K562 (cell line): ENCODE results near the gene CYP17A1. TPM values are rescaled to one million over a fixed set of nuclear protein-coding genes. Genes with fewer than 3 reads are reported as not detected.

Experiments used
- ATAC-seq: fragments of 200-7000 bp; cut with Tn5 transposase; 3 replicates; pipeline ENCODE4 v1.9.1; 2020; ENCODE audit warnings: moderate library complexity
- BruUV-seq: library from RNA; stranded (reverse); fragments of 400-500 nt; replicated peaks from 2 replicates; lab custom pipeline; 2021; lab: Mats Ljungman, UMichigan
- CTCF ChIA-PET: fragments of 300-600 bp; formaldehyde crosslinking; extraction: SDS; loops from one replicate; lab custom pipeline; 2021; ENCODE audit warnings: low intra/inter-chr PET ratio; lab: Yijun Ruan, JAX
- POLR2A ChIA-PET: fragments of 300-600, 350-650 bp; sonication (Branson Sonifier 250); formaldehyde crosslinking; extraction: SDS; loops from one replicate; lab custom pipeline; 2021; ENCODE audit warnings: antibody characterized with exemption, inconsistent platforms; lab: Yijun Ruan, JAX
- DNase-seq, 4 experiments: peaks; one replicate each; pipeline versions ENCODE4 v3.0.0 to v3.0.0-alpha.2; 2011 to 2018; ENCODE audit warnings: low spot score in 3 of 4, mixed read lengths in 3 of 4; ENCODE audit errors: extremely low read depth in 1 of 4
- FAIRE-seq: peaks from 2 replicates; lab custom pipeline; 2011; peaks lifted over from hg19 to GRCh38; lab: Jason Lieb, UNC
- H2AFZ ChIP-seq: 2 replicates; pipeline ENCODE4 v1.6.0; 2011; ENCODE audit warnings: low read depth, low read length, control low read depth, inconsistent platforms
- H3K27ac ChIP-seq: fragments of 200-600 bp; 3 replicates; pipeline ENCODE4 v1.8.0; 2011; ENCODE audit warnings: low read depth, mild to moderate bottlenecking, control low read depth, inconsistent platforms, low read length, moderate library complexity, mixed read lengths; ENCODE audit errors: extremely low read depth
- H3K27me3 ChIP-seq, 2 experiments: fragments of 300-600 bp in 1 of 2; 2 replicates in 1 of 2; 3 replicates in 1 of 2; pipeline versions ENCODE4 v1.6.0 to v1.8.0; 2011; ENCODE audit warnings: inconsistent platforms in 2 of 2, low read length in 2 of 2, mild to moderate bottlenecking in 1 of 2, mixed read lengths in 1 of 2, moderate library complexity in 1 of 2; ENCODE audit not compliant: control insufficient read depth in 2 of 2, insufficient read depth in 2 of 2
- H3K36me3 ChIP-seq: fragments of 300-600 bp; 3 replicates; pipeline ENCODE4 v1.8.0; 2011; ENCODE audit warnings: mild to moderate bottlenecking, low read length, inconsistent platforms; ENCODE audit not compliant: control insufficient read depth, insufficient read depth
- H3K4me1 ChIP-seq, 2 experiments: fragments of 200-600 bp in 1 of 2; replicated peaks in 1 of 2; 2 replicates in 1 of 2; 3 replicates in 1 of 2; pipeline versions ENCODE4 v1.5.1 to v1.8.0; 2011; ENCODE audit warnings: inconsistent platforms in 2 of 2, low read length in 2 of 2, mild to moderate bottlenecking in 1 of 2, mixed read lengths in 1 of 2, moderate library complexity in 1 of 2; ENCODE audit not compliant: control insufficient read depth in 2 of 2, insufficient read depth in 2 of 2
- H3K4me2 ChIP-seq: 2 replicates; pipeline ENCODE4 v1.6.1; 2011; ENCODE audit warnings: low read length, control low read depth, inconsistent platforms, mixed read lengths; ENCODE audit not compliant: insufficient read depth
- H3K4me3 ChIP-seq: fragments of 200-600 bp; sonication (generic), shearing (Covaris generic); 2 replicates; pipeline ENCODE4 v1.5.1; 2016; ENCODE audit warnings: control low read depth, inconsistent platforms
- H3K79me2 ChIP-seq: fragments of 200-600 bp; 3 replicates; pipeline ENCODE4 v1.8.0; 2011; ENCODE audit warnings: low read length, inconsistent platforms; ENCODE audit not compliant: control insufficient read depth, insufficient read depth
- H3K9ac ChIP-seq, 2 experiments: 2 replicates each; pipeline versions ENCODE4 v1.6.0 to v1.6.1; 2011; ENCODE audit warnings: low read depth in 2 of 2, low read length in 2 of 2, control low read depth in 1 of 2, inconsistent platforms in 1 of 2, mild to moderate bottlenecking in 1 of 2, mixed read lengths in 1 of 2; ENCODE audit not compliant: insufficient read depth in 1 of 2
- H3K9me1 ChIP-seq: one replicate; pipeline ENCODE4 v1.6.0; 2011; ENCODE audit warnings: inconsistent platforms, mild to moderate bottlenecking, low read length, moderate library complexity; ENCODE audit not compliant: control insufficient read depth, insufficient read depth
- H3K9me3 ChIP-seq: replicated peaks from 2 replicates; pipeline ENCODE4 v1.5.1; 2011; ENCODE audit warnings: low read depth, low read length, inconsistent platforms; ENCODE audit not compliant: control insufficient read depth, insufficient read depth
- H4K20me1 ChIP-seq: replicated peaks from 2 replicates; pipeline ENCODE4 v1.6.1; 2011; ENCODE audit warnings: low read length, inconsistent platforms, mixed read lengths; ENCODE audit not compliant: control insufficient read depth, insufficient read depth
- CEBPG ChIP-seq, 3 experiments: fragments of 200-800 bp in 1 of 3; sonication (Bioruptor generic) in 1 of 3; sonication (generic) in 1 of 3; formaldehyde crosslinking in 1 of 3; IDR thresholded peaks in 2 of 3; conservative IDR thresholded peaks in 1 of 3; 2 replicates each; pipeline versions ENCODE4 v1.6.1 to v1.8.0; 2016 to 2022; ENCODE audit warnings: missing compliant biosample characterization in 2 of 3, missing genetic modification characterization in 2 of 3, mild to moderate bottlenecking in 1 of 3, missing genetic modification reagents in 1 of 3
- DMBX1 ChIP-seq: fragments of 250-450 bp; sonication (Bioruptor Pico); IDR thresholded peaks from 2 replicates; pipeline ENCODE4 v1.8.0; 2022; ENCODE audit warnings: inconsistent platforms, mild to moderate bottlenecking, moderate library complexity, borderline replicate concordance
- FOXK2 ChIP-seq, 2 experiments: fragments of 450-650 bp; IDR thresholded peaks in 1 of 2; conservative IDR thresholded peaks in 1 of 2; 2 replicates each; pipeline ENCODE4 v1.6.1; 2016; ENCODE audit warnings: low read depth in 2 of 2, mild to moderate bottlenecking in 1 of 2
- RBM25 ChIP-seq: fragments of 200-400 bp; formaldehyde crosslinking; IDR thresholded peaks from 2 replicates; pipeline ENCODE4 v1.6.1; 2018; ENCODE audit warnings: low read length, low read depth, moderate library complexity; ENCODE audit not compliant: severe bottlenecking
- SMAD4 ChIP-seq: fragments of 250-450 bp; sonication (Bioruptor Pico); conservative IDR thresholded peaks from 2 replicates; pipeline ENCODE4 v1.8.0; 2021; ENCODE audit warnings: inconsistent platforms, mild to moderate bottlenecking, moderate library complexity
- ZNF12 ChIP-seq: sonication (generic); formaldehyde crosslinking; IDR thresholded peaks from 2 replicates; pipeline ENCODE4 v1.4.0; 2020; ENCODE audit warnings: mild to moderate bottlenecking, missing genetic modification reagents
- ZNF224 ChIP-seq: sonication (generic); formaldehyde crosslinking; IDR thresholded peaks from 2 replicates; pipeline ENCODE4 v1.8.0; 2022; ENCODE audit warnings: mild to moderate bottlenecking, missing genetic modification reagents
- ZNF282 ChIP-seq: sonication (generic); formaldehyde crosslinking; IDR thresholded peaks from 2 replicates; pipeline ENCODE4 v1.8.1; 2023; ENCODE audit warnings: missing genetic modification reagents
- ZNF444 ChIP-seq: fragments of 250-450 bp; sonication (Bioruptor Pico); IDR thresholded peaks from 2 replicates; pipeline ENCODE4 v1.4.0; 2020; ENCODE audit warnings: mild to moderate bottlenecking, moderate library complexity
- WGBS: fragments of 100-300 bp; shearing (Covaris generic); methylation state at CpG from one replicate; pipeline ENCODE4 v1.1.6; 2016; ENCODE audit warnings: low coverage, mixed read lengths; ENCODE audit not compliant: insufficient coverage; ENCODE audit errors: missing lambda C conversion rate; 5-methylcytosine and 5-hydroxymethylcytosine counted together
- in situ Hi-C: fragments of 300-500 bp; cut with MboI; formaldehyde crosslinking; loops from 4 replicates; pipeline ENCODE4 v1.15.0; 2018; ENCODE audit warnings: inconsistent platforms, mixed read lengths
- intact Hi-C: fragments of 100-400 bp; cut with micrococcal nuclease; formaldehyde crosslinking; loops from 2 replicates; pipeline ENCODE4 v1.14.2; 2022
- polyA plus RNA-seq, 8 experiments: library from polyadenylated mRNA; depleted of rRNA in 4 of 8; stranded (reverse) in 5 of 8; unstranded in 3 of 8; fragments of >200 nt; fragmentation: Nextera tagmentation in 2 of 8; fragmentation: Illumina TruSeq in 1 of 8; extraction: Ambion mirVana in 2 of 8; extraction: Trizol in 1 of 8; gene quantifications; 2 replicates each; pipeline versions ENCODE4 v1.2.1 to v1.2.3, GENCODE V29; 2011 to 2014; ENCODE audit warnings: inconsistent platforms in 1 of 8, missing spikeins in 1 of 8
- total RNA-seq, 7 experiments: library from RNA; depleted of rRNA in 6 of 7; stranded (reverse); fragments of >200 nt in 6 of 7; fragmentation: Illumina TruSeq in 2 of 7; extraction: Trizol in 2 of 7; gene quantifications; 2 replicates each; pipeline versions ENCODE4 v1.2.1 to v1.2.3, GENCODE V29; 2011 to 2021; ENCODE audit warnings: low replicate concordance in 1 of 7
- TF ChIP-seq, protein P1 (sequence below): sonication (generic); formaldehyde crosslinking; IDR thresholded peaks from 2 replicates; pipeline ENCODE4 v1.8.0; 2023; ENCODE audit warnings: mild to moderate bottlenecking, missing genetic modification reagents
- TF ChIP-seq, protein P2 (sequence below): fragments of 450-650 bp; IDR thresholded peaks from 2 replicates; pipeline ENCODE4 v1.6.1; 2016; ENCODE audit warnings: borderline replicate concordance

The CYP17A1 gene
- total and polyA plus RNA-seq, 9 of the 15 experiments (the other 6 are each of a cell fraction or from before 2014, with no cell fraction given) = 2.3 TPM; not detected in 8

DNA sequence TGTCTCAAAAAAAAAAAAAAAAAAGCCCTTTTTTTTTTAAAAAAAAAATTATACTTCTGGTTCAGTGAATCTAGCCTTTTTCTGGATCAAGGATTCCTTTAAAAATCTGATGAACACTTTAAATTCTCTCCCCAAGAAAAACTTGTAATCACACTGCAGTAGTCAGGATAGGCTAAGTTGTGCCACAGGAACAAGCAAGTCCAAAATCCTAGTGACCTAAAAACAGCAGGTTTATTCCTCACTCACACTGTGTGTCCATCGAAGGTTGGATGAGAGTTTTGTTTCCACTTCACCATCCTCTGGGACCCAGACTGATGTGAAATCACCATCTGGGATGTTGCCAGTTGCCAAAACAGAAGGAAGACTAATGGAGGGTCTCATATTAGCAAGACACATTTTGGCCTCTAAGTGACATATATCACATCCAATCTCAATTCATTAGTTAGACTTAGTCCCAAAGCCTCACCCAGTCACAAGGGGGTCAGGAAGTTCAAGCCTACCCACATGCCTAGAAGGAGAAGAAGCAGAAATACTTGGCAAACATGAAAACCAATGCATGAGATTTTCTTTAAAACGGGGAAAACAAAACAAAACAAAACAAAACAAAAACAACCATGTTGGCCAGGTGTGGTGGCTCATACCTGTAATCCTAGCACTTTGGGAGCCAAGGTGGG, 32.7 kb downstream of the CYP17A1 start:
- DNase-seq (no peak), ATAC-seq (no peak), FAIRE-seq (no peak)
- H3K4me1 ChIP-seq = peaks cover 0 to 13% of the 10 kb centered on the region in 2 experiments; a peak in 4 of 5 replicates
- POLR2A ChIA-PET = no interaction called here
- H3K9me1 ChIP-seq = no peaks in the 10 kb centered on the region
- H3K9me3 ChIP-seq = no peaks in the 10 kb centered on the region
- CTCF ChIA-PET = no interaction called here
- no TSS peak for BruUV-seq
- H3K27me3 ChIP-seq = no peaks in the 10 kb centered on the region
- H3K9ac ChIP-seq = no peak overlapping the region
- WGBS = 63% methylated on average over 2 of the region's 2 CpGs
- in situ Hi-C loops = no loop called here
- no peaks in the 10 kb centered on the region; the same call in 1 of the 3 replicates for H3K79me2 ChIP-seq
- H3K27ac ChIP-seq = no peak overlapping the region
- TF ChIP-seq ZNF282 (CRISPR knock-in tag) (no peak), ZNF12 (CRISPR knock-in tag) (peak; percentile 99), ZNF444 (CRISPR knock-in tag) (no peak), DMBX1 (no peak), ZNF224 (no peak), RBM25 (peak; percentile 28), CEBPG (CRISPR knock-in tag; IDR thresholded peaks at IDR 0.05) (no peak), CEBPG (tag; conservative IDR thresholded peaks at IDR 0.05 in 1 of 2, IDR thresholded peaks at IDR 0.05 in 1 of 2) (no peak), SMAD4 (CRISPR knock-in tag) (no peak), FOXK2 (conservative IDR thresholded peaks at IDR 0.05 in 1 of 2, IDR thresholded peaks at IDR 0.05 in 1 of 2; ENCODE audit: low read depth in 2 of 2) (no peak)
- TF ChIP-seq, protein P1, sequence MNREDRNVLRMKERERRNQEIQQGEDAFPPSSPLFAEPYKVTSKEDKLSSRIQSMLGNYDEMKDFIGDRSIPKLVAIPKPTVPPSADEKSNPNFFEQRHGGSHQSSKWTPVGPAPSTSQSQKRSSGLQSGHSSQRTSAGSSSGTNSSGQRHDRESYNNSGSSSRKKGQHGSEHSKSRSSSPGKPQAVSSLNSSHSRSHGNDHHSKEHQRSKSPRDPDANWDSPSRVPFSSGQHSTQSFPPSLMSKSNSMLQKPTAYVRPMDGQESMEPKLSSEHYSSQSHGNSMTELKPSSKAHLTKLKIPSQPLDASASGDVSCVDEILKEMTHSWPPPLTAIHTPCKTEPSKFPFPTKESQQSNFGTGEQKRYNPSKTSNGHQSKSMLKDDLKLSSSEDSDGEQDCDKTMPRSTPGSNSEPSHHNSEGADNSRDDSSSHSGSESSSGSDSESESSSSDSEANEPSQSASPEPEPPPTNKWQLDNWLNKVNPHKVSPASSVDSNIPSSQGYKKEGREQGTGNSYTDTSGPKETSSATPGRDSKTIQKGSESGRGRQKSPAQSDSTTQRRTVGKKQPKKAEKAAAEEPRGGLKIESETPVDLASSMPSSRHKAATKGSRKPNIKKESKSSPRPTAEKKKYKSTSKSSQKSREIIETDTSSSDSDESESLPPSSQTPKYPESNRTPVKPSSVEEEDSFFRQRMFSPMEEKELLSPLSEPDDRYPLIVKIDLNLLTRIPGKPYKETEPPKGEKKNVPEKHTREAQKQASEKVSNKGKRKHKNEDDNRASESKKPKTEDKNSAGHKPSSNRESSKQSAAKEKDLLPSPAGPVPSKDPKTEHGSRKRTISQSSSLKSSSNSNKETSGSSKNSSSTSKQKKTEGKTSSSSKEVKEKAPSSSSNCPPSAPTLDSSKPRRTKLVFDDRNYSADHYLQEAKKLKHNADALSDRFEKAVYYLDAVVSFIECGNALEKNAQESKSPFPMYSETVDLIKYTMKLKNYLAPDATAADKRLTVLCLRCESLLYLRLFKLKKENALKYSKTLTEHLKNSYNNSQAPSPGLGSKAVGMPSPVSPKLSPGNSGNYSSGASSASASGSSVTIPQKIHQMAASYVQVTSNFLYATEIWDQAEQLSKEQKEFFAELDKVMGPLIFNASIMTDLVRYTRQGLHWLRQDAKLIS (CRISPR knock-in tag) = no peak
- TF ChIP-seq, protein P2, sequence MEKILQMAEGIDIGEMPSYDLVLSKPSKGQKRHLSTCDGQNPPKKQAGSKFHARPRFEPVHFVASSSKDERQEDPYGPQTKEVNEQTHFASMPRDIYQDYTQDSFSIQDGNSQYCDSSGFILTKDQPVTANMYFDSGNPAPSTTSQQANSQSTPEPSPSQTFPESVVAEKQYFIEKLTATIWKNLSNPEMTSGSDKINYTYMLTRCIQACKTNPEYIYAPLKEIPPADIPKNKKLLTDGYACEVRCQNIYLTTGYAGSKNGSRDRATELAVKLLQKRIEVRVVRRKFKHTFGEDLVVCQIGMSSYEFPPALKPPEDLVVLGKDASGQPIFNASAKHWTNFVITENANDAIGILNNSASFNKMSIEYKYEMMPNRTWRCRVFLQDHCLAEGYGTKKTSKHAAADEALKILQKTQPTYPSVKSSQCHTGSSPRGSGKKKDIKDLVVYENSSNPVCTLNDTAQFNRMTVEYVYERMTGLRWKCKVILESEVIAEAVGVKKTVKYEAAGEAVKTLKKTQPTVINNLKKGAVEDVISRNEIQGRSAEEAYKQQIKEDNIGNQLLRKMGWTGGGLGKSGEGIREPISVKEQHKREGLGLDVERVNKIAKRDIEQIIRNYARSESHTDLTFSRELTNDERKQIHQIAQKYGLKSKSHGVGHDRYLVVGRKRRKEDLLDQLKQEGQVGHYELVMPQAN = no peak
- H3K4me2 ChIP-seq = no peak overlapping the region
- no peaks in the 10 kb centered on the region for H4K20me1 ChIP-seq
- no peak overlapping the region for H3K4me3 ChIP-seq
- no peak overlapping the region for H2AFZ ChIP-seq
- peaks cover 19% of the 10 kb centered on the region; the same call in 2 of the 3 replicates for H3K36me3 ChIP-seq
- intact Hi-C loops = no loop called here
